H1 (cell line): ENCODE data around the gene NIN. TPM values are rescaled to one million over a fixed set of nuclear protein-coding genes. Genes with fewer than 3 reads are reported as not detected.

Source experiments
- JUND ChIP-seq: IDR thresholded peaks from 2 replicates; pipeline ENCODE4 v1.6.1; 2011; ENCODE audit warnings: mild to moderate bottlenecking, improper control_type of control experiment, low read length
- RXRA ChIP-seq: IDR thresholded peaks from 2 replicates; pipeline ENCODE4 v1.6.1; 2011; ENCODE audit warnings: low read depth, mild to moderate bottlenecking, low read length, moderate library complexity; ENCODE audit not compliant: insufficient read depth
- SAP30 ChIP-seq: fragments of 300-600 bp; sonication (generic); IDR thresholded peaks from 2 replicates; pipeline ENCODE4 v1.7.1; 2012; ENCODE audit warnings: low read length, moderate library complexity, mild to moderate bottlenecking, inconsistent platforms; ENCODE audit not compliant: insufficient read depth, insufficient replicate concordance
- TEAD4 ChIP-seq: IDR thresholded peaks from 2 replicates; pipeline ENCODE4 v1.6.1; 2012; ENCODE audit warnings: low read depth, low read length, inconsistent platforms, mixed read lengths
- polyA plus RNA-seq, 7 experiments: library from polyadenylated mRNA; depleted of rRNA in 3 of 7; stranded (reverse) in 5 of 7; unstranded in 2 of 7; fragments of >200 nt in 5 of 7; fragments of 200-250 nt in 2 of 7; gene quantifications; 1 replicate in 5 of 7; 2 replicates in 1 of 7; 4 replicates in 1 of 7; pipeline versions ENCODE4 v1.2.1 to v1.2.3, GENCODE V29; 2011 to 2013; ENCODE audit warnings: missing spikeins in 2 of 7, mixed read lengths in 2 of 7
- total RNA-seq: library from RNA; stranded (reverse); fragmentation: NEBNext Ultra II Directional; extraction: Animal tissue kit (Norgen Biotek cat#: 25700); gene quantifications from 2 replicates; pipeline ENCODE4 v1.2.1, GENCODE V29; 2021
- TF ChIP-seq, protein P1 (sequence below): fragments of 300-600 bp; sonication (generic); IDR thresholded peaks from 2 replicates; pipeline ENCODE4 v1.7.1; 2012; ENCODE audit warnings: low read length, moderate library complexity, mild to moderate bottlenecking, inconsistent platforms; ENCODE audit not compliant: insufficient replicate concordance
- TF ChIP-seq, protein P2 (sequence below), 3 experiments: IDR thresholded peaks; 1 replicate in 2 of 3; 2 replicates in 1 of 3; pipeline versions ENCODE4 v1.5.1 to v1.6.1; 2011; ENCODE audit warnings: low read length in 3 of 3, mild to moderate bottlenecking in 3 of 3, inconsistent platforms in 2 of 3, low read depth in 1 of 3, moderate library complexity in 1 of 3; ENCODE audit not compliant: insufficient read depth in 1 of 3; ENCODE audit errors: control extremely low read depth in 1 of 3

Gene NIN
- total and polyA plus RNA-seq, 2 of the 8 experiments (the other 6 are each of a cell fraction or from before 2014, with no cell fraction given), result 3.2 to 21.3 TPM

DNA sequence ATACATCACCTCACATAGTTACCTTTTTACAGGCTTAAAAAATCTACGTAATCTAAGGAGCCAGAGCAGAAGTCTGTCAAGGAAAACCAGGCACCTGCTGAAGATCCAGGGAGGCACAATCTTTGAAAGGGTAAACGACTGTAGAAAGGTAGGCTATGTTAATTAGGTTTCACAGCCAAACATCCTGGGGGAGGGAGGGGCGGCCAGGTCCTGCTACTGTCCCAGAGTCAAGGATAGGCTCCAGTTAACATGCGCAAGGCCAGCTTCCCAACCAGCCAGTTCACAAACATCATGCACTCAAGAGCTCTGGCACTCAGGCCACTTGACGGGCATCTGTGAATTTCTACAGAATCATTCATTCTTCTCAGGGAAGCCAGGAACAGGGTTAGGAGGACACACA lies 22.9 kb downstream of the NIN start (continued):
- TF ChIP-seq, protein P1, sequence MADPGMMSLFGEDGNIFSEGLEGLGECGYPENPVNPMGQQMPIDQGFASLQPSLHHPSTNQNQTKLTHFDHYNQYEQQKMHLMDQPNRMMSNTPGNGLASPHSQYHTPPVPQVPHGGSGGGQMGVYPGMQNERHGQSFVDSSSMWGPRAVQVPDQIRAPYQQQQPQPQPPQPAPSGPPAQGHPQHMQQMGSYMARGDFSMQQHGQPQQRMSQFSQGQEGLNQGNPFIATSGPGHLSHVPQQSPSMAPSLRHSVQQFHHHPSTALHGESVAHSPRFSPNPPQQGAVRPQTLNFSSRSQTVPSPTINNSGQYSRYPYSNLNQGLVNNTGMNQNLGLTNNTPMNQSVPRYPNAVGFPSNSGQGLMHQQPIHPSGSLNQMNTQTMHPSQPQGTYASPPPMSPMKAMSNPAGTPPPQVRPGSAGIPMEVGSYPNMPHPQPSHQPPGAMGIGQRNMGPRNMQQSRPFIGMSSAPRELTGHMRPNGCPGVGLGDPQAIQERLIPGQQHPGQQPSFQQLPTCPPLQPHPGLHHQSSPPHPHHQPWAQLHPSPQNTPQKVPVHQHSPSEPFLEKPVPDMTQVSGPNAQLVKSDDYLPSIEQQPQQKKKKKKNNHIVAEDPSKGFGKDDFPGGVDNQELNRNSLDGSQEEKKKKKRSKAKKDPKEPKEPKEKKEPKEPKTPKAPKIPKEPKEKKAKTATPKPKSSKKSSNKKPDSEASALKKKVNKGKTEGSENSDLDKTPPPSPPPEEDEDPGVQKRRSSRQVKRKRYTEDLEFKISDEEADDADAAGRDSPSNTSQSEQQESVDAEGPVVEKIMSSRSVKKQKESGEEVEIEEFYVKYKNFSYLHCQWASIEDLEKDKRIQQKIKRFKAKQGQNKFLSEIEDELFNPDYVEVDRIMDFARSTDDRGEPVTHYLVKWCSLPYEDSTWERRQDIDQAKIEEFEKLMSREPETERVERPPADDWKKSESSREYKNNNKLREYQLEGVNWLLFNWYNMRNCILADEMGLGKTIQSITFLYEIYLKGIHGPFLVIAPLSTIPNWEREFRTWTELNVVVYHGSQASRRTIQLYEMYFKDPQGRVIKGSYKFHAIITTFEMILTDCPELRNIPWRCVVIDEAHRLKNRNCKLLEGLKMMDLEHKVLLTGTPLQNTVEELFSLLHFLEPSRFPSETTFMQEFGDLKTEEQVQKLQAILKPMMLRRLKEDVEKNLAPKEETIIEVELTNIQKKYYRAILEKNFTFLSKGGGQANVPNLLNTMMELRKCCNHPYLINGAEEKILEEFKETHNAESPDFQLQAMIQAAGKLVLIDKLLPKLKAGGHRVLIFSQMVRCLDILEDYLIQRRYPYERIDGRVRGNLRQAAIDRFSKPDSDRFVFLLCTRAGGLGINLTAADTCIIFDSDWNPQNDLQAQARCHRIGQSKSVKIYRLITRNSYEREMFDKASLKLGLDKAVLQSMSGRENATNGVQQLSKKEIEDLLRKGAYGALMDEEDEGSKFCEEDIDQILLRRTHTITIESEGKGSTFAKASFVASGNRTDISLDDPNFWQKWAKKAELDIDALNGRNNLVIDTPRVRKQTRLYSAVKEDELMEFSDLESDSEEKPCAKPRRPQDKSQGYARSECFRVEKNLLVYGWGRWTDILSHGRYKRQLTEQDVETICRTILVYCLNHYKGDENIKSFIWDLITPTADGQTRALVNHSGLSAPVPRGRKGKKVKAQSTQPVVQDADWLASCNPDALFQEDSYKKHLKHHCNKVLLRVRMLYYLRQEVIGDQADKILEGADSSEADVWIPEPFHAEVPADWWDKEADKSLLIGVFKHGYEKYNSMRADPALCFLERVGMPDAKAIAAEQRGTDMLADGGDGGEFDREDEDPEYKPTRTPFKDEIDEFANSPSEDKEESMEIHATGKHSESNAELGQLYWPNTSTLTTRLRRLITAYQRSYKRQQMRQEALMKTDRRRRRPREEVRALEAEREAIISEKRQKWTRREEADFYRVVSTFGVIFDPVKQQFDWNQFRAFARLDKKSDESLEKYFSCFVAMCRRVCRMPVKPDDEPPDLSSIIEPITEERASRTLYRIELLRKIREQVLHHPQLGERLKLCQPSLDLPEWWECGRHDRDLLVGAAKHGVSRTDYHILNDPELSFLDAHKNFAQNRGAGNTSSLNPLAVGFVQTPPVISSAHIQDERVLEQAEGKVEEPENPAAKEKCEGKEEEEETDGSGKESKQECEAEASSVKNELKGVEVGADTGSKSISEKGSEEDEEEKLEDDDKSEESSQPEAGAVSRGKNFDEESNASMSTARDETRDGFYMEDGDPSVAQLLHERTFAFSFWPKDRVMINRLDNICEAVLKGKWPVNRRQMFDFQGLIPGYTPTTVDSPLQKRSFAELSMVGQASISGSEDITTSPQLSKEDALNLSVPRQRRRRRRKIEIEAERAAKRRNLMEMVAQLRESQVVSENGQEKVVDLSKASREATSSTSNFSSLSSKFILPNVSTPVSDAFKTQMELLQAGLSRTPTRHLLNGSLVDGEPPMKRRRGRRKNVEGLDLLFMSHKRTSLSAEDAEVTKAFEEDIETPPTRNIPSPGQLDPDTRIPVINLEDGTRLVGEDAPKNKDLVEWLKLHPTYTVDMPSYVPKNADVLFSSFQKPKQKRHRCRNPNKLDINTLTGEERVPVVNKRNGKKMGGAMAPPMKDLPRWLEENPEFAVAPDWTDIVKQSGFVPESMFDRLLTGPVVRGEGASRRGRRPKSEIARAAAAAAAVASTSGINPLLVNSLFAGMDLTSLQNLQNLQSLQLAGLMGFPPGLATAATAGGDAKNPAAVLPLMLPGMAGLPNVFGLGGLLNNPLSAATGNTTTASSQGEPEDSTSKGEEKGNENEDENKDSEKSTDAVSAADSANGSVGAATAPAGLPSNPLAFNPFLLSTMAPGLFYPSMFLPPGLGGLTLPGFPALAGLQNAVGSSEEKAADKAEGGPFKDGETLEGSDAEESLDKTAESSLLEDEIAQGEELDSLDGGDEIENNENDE, result no peak
- TF ChIP-seq, protein P2, sequence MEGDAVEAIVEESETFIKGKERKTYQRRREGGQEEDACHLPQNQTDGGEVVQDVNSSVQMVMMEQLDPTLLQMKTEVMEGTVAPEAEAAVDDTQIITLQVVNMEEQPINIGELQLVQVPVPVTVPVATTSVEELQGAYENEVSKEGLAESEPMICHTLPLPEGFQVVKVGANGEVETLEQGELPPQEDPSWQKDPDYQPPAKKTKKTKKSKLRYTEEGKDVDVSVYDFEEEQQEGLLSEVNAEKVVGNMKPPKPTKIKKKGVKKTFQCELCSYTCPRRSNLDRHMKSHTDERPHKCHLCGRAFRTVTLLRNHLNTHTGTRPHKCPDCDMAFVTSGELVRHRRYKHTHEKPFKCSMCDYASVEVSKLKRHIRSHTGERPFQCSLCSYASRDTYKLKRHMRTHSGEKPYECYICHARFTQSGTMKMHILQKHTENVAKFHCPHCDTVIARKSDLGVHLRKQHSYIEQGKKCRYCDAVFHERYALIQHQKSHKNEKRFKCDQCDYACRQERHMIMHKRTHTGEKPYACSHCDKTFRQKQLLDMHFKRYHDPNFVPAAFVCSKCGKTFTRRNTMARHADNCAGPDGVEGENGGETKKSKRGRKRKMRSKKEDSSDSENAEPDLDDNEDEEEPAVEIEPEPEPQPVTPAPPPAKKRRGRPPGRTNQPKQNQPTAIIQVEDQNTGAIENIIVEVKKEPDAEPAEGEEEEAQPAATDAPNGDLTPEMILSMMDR (IDR thresholded peaks at IDR 0.05; ENCODE audit: control extremely low read depth in 1 of 3, insufficient read depth in 1 of 3, low read depth in 1 of 3, low read length in 3 of 3), result no peak
- TF ChIP-seq RXRA (no peak), TEAD4 (no peak), SAP30 (no peak), JUND (no peak)
